GM12864 (cell line): Measurements from ENCODE around the gene DMRT2.
A peak's percentile ranks its signal among the peaks of the same experiment; 100 is the strongest.

ENCODE experiments used
- DNase-seq: peaks from one replicate; pipeline ENCODE4 v3.0.0-alpha.2; 2011; ENCODE audit warnings: low read depth
- H3K4me3 ChIP-seq: 2 replicates; pipeline ENCODE4 v1.5.1; 2011; ENCODE audit warnings: mild to moderate bottlenecking, low read depth, low read length, control low read depth
- TF ChIP-seq, protein P1 (sequence below): IDR thresholded peaks from 2 replicates; pipeline ENCODE4 v1.5.1; 2011; ENCODE audit warnings: low read depth, mild to moderate bottlenecking, moderate library complexity, low read length, control low read depth, inconsistent platforms; ENCODE audit errors: missing control alignments

DMRT2 gene

DNA sequence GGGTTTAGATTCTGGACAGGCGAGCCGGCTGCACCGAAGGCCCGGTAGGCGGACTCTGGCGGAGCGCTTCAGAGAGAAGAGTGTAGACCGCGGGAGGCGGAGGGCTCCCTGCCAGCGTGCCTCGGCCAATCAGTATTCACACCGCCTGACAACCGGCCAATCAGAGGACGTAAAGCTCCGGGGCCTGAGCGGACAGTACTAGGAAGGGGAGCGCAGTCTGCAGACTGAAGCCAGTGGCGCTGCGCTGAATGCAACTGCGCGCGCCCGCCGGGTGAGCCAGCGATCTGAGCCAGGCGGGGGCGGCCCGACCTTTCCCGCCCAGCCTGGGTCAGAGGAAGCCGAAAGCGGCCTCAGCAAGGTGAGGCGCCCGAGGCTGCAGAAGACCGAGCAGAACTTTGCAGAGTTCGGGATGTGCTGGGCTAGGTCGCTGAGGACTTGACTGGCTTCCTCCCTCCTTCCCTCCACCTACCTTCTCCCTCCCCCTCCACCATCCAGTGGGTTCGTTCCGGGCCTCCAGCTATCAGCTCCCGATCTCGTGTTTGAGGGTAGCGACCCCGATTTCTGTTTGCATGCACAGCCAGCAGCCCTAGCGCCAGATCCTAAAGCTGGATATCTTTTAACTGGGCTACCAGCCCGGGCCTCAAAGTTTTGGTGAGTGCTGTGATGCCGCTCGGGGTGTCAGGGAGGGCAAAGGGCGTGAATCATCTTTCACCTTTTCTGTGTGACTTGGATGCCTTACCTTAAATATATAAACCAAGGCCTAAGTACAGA, at the start of gene DMRT2:
TSS of gene DMRT2 (plus strand) at position 233 of the 771 bp plus-strand sequence. CDS start 1,257 bp downstream, outside the sequence.
- TF ChIP-seq, protein P1, sequence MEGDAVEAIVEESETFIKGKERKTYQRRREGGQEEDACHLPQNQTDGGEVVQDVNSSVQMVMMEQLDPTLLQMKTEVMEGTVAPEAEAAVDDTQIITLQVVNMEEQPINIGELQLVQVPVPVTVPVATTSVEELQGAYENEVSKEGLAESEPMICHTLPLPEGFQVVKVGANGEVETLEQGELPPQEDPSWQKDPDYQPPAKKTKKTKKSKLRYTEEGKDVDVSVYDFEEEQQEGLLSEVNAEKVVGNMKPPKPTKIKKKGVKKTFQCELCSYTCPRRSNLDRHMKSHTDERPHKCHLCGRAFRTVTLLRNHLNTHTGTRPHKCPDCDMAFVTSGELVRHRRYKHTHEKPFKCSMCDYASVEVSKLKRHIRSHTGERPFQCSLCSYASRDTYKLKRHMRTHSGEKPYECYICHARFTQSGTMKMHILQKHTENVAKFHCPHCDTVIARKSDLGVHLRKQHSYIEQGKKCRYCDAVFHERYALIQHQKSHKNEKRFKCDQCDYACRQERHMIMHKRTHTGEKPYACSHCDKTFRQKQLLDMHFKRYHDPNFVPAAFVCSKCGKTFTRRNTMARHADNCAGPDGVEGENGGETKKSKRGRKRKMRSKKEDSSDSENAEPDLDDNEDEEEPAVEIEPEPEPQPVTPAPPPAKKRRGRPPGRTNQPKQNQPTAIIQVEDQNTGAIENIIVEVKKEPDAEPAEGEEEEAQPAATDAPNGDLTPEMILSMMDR: no peak
- DNase-seq: no peak
- H3K4me3 ChIP-seq: no peak within 1 kb of the TSS

GRCh38 chr9:1001838-1002237, 48.3 kb upstream of the DMRT2 start:
- TF ChIP-seq, protein P1: no peak
- DNase-seq: no peak
- H3K4me3 ChIP-seq: no peak overlapping the region

GRCh38 chr9:1002678-1003077, 47.5 kb upstream of the DMRT2 start:
- H3K4me3 ChIP-seq: no peak overlapping the region
- DNase-seq: no peak
- TF ChIP-seq, protein P1: no peak

GRCh38 chr9:1005043-1005667, 45.0 kb upstream of the DMRT2 start:
- no peak overlapping the region for H3K4me3 ChIP-seq
- TF ChIP-seq, protein P1: peak; percentile 59
- DNase-seq: peak; percentile 29

GRCh38 chr9:1007312-1007711, 42.8 kb upstream of the DMRT2 start:
- no peak overlapping the region for H3K4me3 ChIP-seq
- TF ChIP-seq, protein P1: no peak
- DNase-seq: no peak

DNA sequence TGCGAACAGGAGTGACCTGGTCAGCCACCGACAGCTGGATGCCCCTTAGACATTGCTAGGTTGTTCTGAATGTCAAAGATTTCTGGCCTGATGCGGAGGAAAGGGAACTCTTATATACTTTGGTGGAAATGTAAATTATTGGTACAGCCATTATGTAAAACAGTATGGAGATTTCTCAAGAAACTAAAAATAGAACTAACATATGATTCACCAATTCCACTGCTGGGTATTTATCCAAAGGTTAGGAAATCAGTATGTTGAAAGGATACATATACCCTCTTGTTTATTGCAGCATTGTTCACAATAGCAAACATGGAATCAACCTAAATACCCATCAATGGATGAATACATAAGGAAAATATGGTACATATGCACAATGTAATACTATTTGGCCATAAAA, 41.9 kb upstream of the DMRT2 start:
- no peak overlapping the region for H3K4me3 ChIP-seq
- TF ChIP-seq, protein P1: no peak
- DNase-seq: no peak
